Astrocyte of the cerebellum (primary cell): ENCODE measurements around the gene TTC23.

ENCODE experiments used
- DNase-seq: peaks from one replicate; pipeline ENCODE4 v3.0.0-alpha.2; 2011; ENCODE audit warnings: low read depth
- H3K4me3 ChIP-seq: 2 replicates; pipeline ENCODE4 v1.5.1; 2011; ENCODE audit warnings: mild to moderate bottlenecking, low read depth, low read length, moderate library complexity
- in situ Hi-C: cut with HindIII; loops from 2 replicates; pipeline ENCODE4 v1.10.0; 2017; ENCODE audit warnings: low sequenced_read_pairs
- TF ChIP-seq, protein P1 (sequence below): IDR thresholded peaks from 2 replicates; pipeline ENCODE4 v1.5.1; 2012; ENCODE audit warnings: low read length, low read depth, moderate library complexity, mild to moderate bottlenecking; ENCODE audit errors: missing control alignments

The TTC23 gene

DNA sequence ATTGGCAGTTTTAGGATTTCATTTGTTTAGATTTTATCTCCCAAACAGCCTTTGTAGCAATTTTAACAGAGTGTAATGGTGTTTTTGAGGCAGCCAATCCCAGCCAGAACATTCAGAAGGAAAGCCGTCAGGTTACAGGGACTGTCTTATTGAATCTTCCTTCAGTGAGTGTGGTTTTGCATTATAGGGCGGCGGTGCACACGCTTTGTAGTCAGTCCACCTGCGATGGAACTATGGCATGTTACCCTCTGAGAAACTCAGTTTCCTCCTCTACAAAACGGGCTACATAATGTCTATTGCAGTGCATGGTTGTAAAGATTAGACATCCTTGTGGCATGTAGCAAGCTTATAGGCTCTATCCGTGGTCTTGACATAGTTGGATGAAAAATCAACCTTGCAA is 2.9 kb upstream of the TTC23 start:
- TF ChIP-seq, protein P1, sequence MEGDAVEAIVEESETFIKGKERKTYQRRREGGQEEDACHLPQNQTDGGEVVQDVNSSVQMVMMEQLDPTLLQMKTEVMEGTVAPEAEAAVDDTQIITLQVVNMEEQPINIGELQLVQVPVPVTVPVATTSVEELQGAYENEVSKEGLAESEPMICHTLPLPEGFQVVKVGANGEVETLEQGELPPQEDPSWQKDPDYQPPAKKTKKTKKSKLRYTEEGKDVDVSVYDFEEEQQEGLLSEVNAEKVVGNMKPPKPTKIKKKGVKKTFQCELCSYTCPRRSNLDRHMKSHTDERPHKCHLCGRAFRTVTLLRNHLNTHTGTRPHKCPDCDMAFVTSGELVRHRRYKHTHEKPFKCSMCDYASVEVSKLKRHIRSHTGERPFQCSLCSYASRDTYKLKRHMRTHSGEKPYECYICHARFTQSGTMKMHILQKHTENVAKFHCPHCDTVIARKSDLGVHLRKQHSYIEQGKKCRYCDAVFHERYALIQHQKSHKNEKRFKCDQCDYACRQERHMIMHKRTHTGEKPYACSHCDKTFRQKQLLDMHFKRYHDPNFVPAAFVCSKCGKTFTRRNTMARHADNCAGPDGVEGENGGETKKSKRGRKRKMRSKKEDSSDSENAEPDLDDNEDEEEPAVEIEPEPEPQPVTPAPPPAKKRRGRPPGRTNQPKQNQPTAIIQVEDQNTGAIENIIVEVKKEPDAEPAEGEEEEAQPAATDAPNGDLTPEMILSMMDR = no peak
- H3K4me3 ChIP-seq = peak overlapping the region; percentile 59
- in situ Hi-C loops = no loop called here
- DNase-seq = no peak

DNA sequence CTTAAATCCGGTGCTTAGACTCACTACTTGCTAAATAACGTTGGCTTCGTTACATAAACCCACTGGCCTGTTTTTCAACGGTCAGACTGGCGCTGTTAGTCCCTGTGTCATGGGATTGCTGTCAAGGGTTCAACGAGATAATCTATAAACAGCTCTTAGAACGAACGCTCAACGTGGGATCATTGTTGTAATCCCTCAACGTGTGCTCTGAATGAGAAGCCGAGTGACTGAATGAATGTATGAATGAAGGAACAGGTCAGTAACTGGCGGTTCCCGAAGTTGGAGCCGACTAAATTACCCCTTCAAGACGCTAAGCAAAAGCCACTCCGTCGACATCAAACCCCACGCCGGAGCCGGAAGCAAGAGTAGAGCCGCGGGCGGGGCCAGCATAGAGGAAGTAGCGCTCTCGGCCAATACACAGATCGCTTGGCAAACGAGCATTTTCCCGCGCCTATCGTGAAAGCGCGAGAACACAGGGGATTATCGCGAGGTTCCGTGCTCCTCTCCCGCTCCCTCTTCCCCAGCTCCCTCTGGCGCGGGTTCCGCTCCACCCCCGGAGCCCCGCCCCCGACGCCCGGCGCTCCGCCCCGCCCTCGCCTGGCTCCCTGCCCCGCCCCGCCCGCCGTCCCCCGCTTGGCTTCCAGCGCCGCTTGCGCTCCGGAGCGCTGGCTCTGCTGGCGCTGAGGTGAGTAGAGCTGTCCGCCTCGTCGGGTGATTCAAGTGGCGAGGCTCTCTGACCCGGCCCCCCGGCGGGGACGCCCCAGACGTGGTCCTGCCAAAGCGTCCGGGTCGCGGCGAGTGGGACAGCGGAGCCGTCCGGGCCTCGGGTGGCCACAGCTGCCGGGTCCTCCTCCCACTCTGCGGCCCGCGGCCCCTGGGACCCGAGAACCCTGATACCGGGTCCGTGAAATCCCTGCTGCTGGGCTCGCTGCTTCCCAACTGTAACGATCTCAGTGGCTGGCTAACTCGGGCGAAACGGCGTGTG is 1.8 kb upstream of the TTC23 start, which contains the start of gene LRRC28:
LRRC28 (plus strand) TSS at position 625 of the 985 bp plus-strand sequence. CDS start 4,477 bp downstream, outside the sequence.
- TF ChIP-seq, protein P1 = no peak
- in situ Hi-C loops = no loop called here
- DNase-seq = peak; percentile 98
- H3K4me3 ChIP-seq = peak within 1 kb of the TSS; percentile 59

DNA sequence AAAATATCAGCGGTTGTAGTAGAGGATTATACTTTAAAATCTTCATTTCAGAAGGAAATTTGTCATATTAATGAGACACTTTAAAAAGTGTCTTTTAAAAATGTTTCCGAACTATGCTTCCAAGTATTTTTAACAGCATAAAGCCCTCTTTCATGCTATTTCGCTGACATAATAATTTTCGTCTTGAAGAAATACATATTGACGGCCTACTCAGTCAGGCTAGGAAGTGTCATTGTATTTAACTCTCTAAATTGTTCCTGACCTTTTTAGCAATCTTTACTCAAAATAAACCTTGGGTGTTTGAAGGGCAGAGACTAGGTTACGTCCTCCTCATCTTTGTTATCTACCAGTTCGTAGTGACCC is 1.1 kb upstream of the TTC23 start:
- H3K4me3 ChIP-seq = peak overlapping the region; percentile 59
- TF ChIP-seq, protein P1 = no peak
- in situ Hi-C loops = no loop called here
- DNase-seq = no peak

DNA sequence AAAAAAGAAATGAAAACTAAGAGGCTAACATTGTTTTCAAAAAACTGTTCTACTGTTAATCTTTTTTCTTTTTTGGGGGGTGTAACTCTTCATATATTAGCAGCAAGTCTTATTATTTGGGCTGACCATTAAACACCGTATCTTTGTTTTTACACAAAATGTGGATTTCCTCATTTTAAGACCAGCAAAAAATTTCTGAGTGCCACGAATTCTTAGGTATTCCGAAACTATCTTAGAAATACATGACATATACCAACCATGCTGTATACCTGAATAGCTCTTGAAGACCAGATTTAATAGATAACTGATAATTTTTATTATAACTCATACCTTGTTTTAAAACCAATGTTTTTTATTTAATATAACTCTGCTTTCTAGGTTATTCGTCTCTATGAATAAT is 620 bp upstream of the TTC23 start:
- TF ChIP-seq, protein P1 = no peak
- peak overlapping the region; percentile 59 for H3K4me3 ChIP-seq
- in situ Hi-C loops = no loop called here
- no peak for DNase-seq

DNA sequence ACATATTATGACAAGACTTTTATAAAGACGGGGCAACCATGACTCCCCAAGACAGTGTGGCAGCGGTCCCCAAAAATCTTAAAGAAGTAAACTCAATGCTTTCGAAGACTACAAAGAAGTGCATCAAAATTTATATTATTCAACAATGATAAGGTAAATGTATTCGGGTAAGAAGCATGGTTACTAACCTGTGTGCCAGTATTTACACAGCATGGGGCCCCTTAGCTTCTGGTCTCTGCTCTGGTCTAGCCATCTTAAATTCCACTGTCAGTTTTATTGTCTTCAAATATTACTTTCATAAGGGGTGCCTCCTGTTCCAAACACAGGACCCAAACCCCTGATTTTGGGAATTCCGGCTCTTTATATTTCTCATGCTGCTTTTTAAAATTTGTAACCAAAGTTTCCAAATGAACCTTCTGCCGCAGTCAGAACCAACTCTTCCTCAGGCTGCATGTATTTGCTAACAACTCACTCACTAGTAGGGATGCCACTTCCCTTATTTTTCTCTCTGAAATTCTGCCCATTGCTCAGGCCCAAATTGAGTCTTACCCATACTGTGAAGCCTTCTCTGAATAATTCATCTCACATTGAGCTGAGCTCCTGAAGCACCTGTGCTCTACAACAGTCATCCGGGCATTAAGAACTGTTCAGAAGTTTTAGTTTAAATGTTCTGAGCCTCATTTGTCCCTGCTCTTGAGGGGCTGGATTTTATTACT is 1.2 kb downstream of the TTC23 start:
- no peak for DNase-seq
- in situ Hi-C loops = no loop called here
- peak overlapping the region; percentile 59 for H3K4me3 ChIP-seq
- TF ChIP-seq, protein P1 = no peak

DNA sequence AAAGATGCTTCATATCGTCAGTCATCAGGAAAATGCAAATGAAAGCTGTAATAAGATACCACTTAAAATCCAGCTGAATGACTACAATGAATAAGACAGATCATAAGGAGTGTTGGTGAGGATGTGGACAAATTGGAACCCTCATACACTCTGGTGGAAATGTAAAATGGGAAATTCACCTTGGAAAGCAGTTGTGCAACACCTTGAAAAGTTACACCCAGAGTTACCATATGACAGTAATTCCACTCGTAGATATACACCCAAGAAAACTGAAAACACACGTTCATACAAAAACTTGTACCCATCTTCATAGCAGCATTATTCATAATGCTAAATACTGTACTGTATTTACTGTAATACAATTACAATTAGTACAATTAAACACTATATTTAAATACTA is 2.3 kb downstream of the TTC23 start:
- TF ChIP-seq, protein P1 = no peak
- no peak for DNase-seq
- in situ Hi-C loops = no loop called here
- no peak overlapping the region for H3K4me3 ChIP-seq
